ENCODE results near the gene KRTAP2-2. TPM values are rescaled to one million over a fixed set of nuclear protein-coding genes. Genes with fewer than 3 reads are reported as not detected.
"Not testable (repeated sequence)": the region's sequence is repeated elsewhere in the genome, so short reads cannot be mapped to it uniquely, and the experiment has no call there.

The KRTAP2-2 gene
- total and polyA plus RNA-seq, 2 experiments from 2014 or later = not detected

- Histone ChIP-seq H3K4me1 (ENCODE audit: low read depth) (no peaks in the 10 kb centered on the region), H3K27ac (no peak overlapping the region), H3K36me3 (no peaks in the 10 kb centered on the region), H3K27me3 (peaks cover 3% of the 10 kb centered on the region), H3K4me3 (no peak overlapping the region), H3K9me3 (ENCODE audit: low read depth) (peaks cover 3% of the 10 kb centered on the region)
- no peak for TF ChIP-seq CTCF (IDR thresholded peaks at IDR 0.05; ENCODE audit: low read depth, low read length)
- no peak for DNase-seq (ENCODE audit: low read depth in 1 of 2, low spot score in 1 of 2)
Measured at GRCh38 chr17:41073676-41074075, 18.6 kb upstream of the KRTAP2-2 start.

GRCh38 chr17:41071606-41072360 is 16.8 kb upstream of the KRTAP2-2 start:
- Histone ChIP-seq H3K36me3 (no peaks in the 10 kb centered on the region), H3K4me3 (no peak overlapping the region), H3K27ac (no peak overlapping the region), H3K4me1 (ENCODE audit: low read depth) (no peaks in the 10 kb centered on the region), H3K27me3 (peaks cover 3% of the 10 kb centered on the region), H3K9me3 (ENCODE audit: low read depth) (no peaks in the 10 kb centered on the region)
- DNase-seq (ENCODE audit: low read depth in 1 of 2, low spot score in 1 of 2) = no peak
- TF ChIP-seq CTCF (IDR thresholded peaks at IDR 0.05; ENCODE audit: low read depth, low read length) = no peak

- H3K27ac ChIP-seq = no peak overlapping the region
- H3K27me3 ChIP-seq = no peaks in the 10 kb centered on the region
- H3K9me3 ChIP-seq (ENCODE audit: low read depth) = no peaks in the 10 kb centered on the region
- H3K36me3 ChIP-seq = no peaks in the 10 kb centered on the region
- H3K4me1 ChIP-seq (ENCODE audit: low read depth) = no peaks in the 10 kb centered on the region
- no peak for DNase-seq (ENCODE audit: low read depth in 1 of 2, low spot score in 1 of 2)
- H3K4me3 ChIP-seq = no peak overlapping the region
- no peak for TF ChIP-seq CTCF (IDR thresholded peaks at IDR 0.05; ENCODE audit: low read depth, low read length)
Measured at GRCh38 chr17:41069031-41069430, 14.0 kb upstream of the KRTAP2-2 start.

GRCh38 chr17:41067281-41067680 is 12.3 kb upstream of the KRTAP2-2 start:
- TF ChIP-seq CTCF (IDR thresholded peaks at IDR 0.05; ENCODE audit: low read depth, low read length) = no peak
- no peaks in the 10 kb centered on the region for H3K4me1 ChIP-seq (ENCODE audit: low read depth)
- H3K27ac ChIP-seq = no peak overlapping the region
- no peaks in the 10 kb centered on the region for H3K27me3 ChIP-seq
- H3K9me3 ChIP-seq (ENCODE audit: low read depth) = no peaks in the 10 kb centered on the region
- DNase-seq (ENCODE audit: low read depth in 1 of 2, low spot score in 1 of 2) = no peak
- H3K4me3 ChIP-seq = no peak overlapping the region
- H3K36me3 ChIP-seq = no peaks in the 10 kb centered on the region

- no peak within 1 kb of the TSS for H3K27ac ChIP-seq
Measured at GRCh38 chr17:41065829-41066624, 11.0 kb upstream of the KRTAP2-2 start, which contains the start of gene KRTAP2-4. KRTAP2-4 (minus strand) TSS chr17:41065879; CDS start chr17:41065845, 34 bp downstream.

DNA sequence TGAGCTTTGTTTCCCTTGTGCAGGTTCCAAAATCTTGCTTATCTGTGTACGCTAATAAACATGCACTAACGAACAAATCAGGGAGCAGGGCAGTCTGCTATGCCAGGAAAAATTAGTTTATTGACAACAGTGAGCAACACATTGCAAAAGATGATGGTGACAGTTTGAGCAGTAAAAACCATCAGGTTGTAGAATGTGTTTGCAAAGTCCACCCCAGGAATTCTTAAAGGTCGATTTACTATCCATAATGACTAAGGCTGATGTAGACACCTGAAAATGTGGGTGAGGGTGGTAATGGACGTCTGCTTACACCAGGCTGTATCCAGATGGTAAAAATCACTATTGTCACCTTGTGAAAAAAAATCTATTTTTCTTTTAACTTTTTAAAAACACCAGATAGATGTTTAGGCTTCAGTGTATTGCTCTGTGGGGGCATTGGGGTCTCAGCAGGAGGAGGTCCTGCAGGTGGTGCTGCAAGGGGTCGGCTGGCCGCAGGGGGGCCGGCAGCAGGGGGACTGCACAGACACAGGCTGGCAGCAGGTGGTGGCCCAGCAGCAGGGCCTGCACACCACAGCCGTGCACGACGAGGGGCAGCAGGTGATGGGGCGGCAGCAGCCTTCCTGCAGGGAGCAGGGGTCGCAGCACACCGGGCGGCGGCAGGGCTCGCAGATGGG is 10.1 kb upstream of the KRTAP2-2 start:
- not testable (repeated sequence) for H3K27ac ChIP-seq; DNase-seq (ENCODE audit: low read depth in 1 of 2, low spot score in 1 of 2); H3K27me3 ChIP-seq; H3K36me3 ChIP-seq; H3K4me1 ChIP-seq (ENCODE audit: low read depth); H3K4me3 ChIP-seq; H3K9me3 ChIP-seq (ENCODE audit: low read depth)

More at GRCh38 chr17:41065829-41066624, 11.0 kb upstream of the KRTAP2-2 start, which contains the start of gene KRTAP2-4:
- no peaks in the 10 kb centered on the region for H3K36me3 ChIP-seq
- H3K4me3 ChIP-seq = no peak within 1 kb of the TSS
- TF ChIP-seq CTCF (IDR thresholded peaks at IDR 0.05; ENCODE audit: low read depth, low read length) = no peak
- peak in 1 of 2 donors; percentile 47 for DNase-seq (ENCODE audit: low read depth in 1 of 2, low spot score in 1 of 2)
- no peaks in the 10 kb centered on the region for H3K4me1 ChIP-seq (ENCODE audit: low read depth)
- no peaks in the 10 kb centered on the region for H3K27me3 ChIP-seq
- H3K9me3 ChIP-seq (ENCODE audit: low read depth) = no peaks in the 10 kb centered on the region
